Fibroblast of lung (primary cell): Measurements from ENCODE around the gene MAP1B.

ENCODE experiments used
- CTCF ChIP-seq, 2 donors: IDR thresholded peaks in 1 of 2; conservative IDR thresholded peaks in 1 of 2; 1 replicate in 1 of 2; 2 replicates in 1 of 2; pipeline ENCODE4 v1.5.1; 2011 to 2012; ENCODE audit warnings: low read length in 2 of 2, control low read depth in 1 of 2, inconsistent platforms in 1 of 2, low read depth in 1 of 2, mild to moderate bottlenecking in 1 of 2
- EZH2 ChIP-seq: IDR thresholded peaks from 2 replicates; pipeline ENCODE4 v1.5.1; 2012; ENCODE audit warnings: low read length, control low read depth, mild to moderate bottlenecking; ENCODE audit errors: missing control alignments

- TF ChIP-seq EZH2 (no peak), CTCF (conservative IDR thresholded peaks at IDR 0.05 in 1 of 2, IDR thresholded peaks at IDR 0.05 in 1 of 2; ENCODE audit: low read depth in 1 of 2, low read length in 2 of 2) (no peak)
These were observed 44.4 kb downstream of the MAP1B start for GRCh38 chr5:72151646-72152045.
